SW480 (cell line): ENCODE data around the gene SMIM29.
"Not testable (repeated sequence)": the region's sequence is repeated elsewhere in the genome, so short reads cannot be mapped to it uniquely, and the experiment has no call there.

ENCODE experiments used
- DNase-seq: peaks from one replicate; pipeline ENCODE4 v3.0.0-alpha.2; 2016; ENCODE audit warnings: low spot score

The SMIM29 gene

GRCh38 chr6:34267746-34268145 is 18.9 kb upstream of the SMIM29 start:
- no peak for DNase-seq

GRCh38 chr6:34263484-34263883 is 14.7 kb upstream of the SMIM29 start:
- DNase-seq = not testable (repeated sequence)

- DNase-seq = no peak
Measured at GRCh38 chr6:34260576-34261267, 11.9 kb upstream of the SMIM29 start.

GRCh38 chr6:34259529-34260069 is 10.8 kb upstream of the SMIM29 start:
- DNase-seq = no peak

- not testable (repeated sequence) for DNase-seq
Measured at GRCh38 chr6:34252395-34252794, 3.6 kb upstream of the SMIM29 start.

GRCh38 chr6:34249469-34250261 is 859 bp upstream of the SMIM29 start:
- no peak for DNase-seq

- DNase-seq = peak; percentile 61
Measured at GRCh38 chr6:34248198-34248726, 544 bp downstream of the SMIM29 start.

- no peak for DNase-seq
Measured at GRCh38 chr6:34247481-34248197, 1.2 kb downstream of the SMIM29 start.

GRCh38 chr6:34246563-34247391 is 2.0 kb downstream of the SMIM29 start:
- peak; percentile 54 for DNase-seq

GRCh38 chr6:34246249-34246562 is 2.6 kb downstream of the SMIM29 start:
- DNase-seq = no peak

GRCh38 chr6:34245761-34246140 is 3.1 kb downstream of the SMIM29 start:
- DNase-seq = not testable (repeated sequence)

GRCh38 chr6:34245032-34245760 is 3.6 kb downstream of the SMIM29 start:
- DNase-seq = not testable (repeated sequence)

- peak; percentile 90 for DNase-seq
Measured at GRCh38 chr6:34243901-34244884, 4.6 kb downstream of the SMIM29 start.

- peak; percentile 57 for DNase-seq
Measured at GRCh38 chr6:34243131-34243771, 5.6 kb downstream of the SMIM29 start.

GRCh38 chr6:34242252-34243130 is 6.3 kb downstream of the SMIM29 start:
- DNase-seq = peak; percentile 26

- no peak for DNase-seq
Measured at GRCh38 chr6:34241351-34242215, 7.2 kb downstream of the SMIM29 start.
